HepG2 (cell line): ENCODE data around the gene OR2T8. TPM values are rescaled to one million over a fixed set of nuclear protein-coding genes. Genes with fewer than 3 reads are reported as not detected.

ENCODE experiments used
- ATAC-seq: fragments of 200-7000 bp; cut with Tn5 transposase; 3 replicates; pipeline ENCODE4 v1.9.1; 2020; ENCODE audit warnings: mild to moderate bottlenecking, moderate library complexity
- BruUV-seq: library from RNA; stranded (reverse); fragments of 400-500 nt; replicated peaks from 2 replicates; lab custom pipeline; 2021; lab: Mats Ljungman, UMichigan
- CTCF ChIA-PET: fragments of 300-600 bp; formaldehyde crosslinking; extraction: SDS; loops from one replicate; lab custom pipeline; 2021; ENCODE audit warnings: low total read pairs, inconsistent platforms, low intra/inter-chr PET ratio; lab: Yijun Ruan, JAX
- POLR2A ChIA-PET: fragments of 350-600 bp; sonication (Branson Sonifier 250); formaldehyde crosslinking; loops from one replicate; lab custom pipeline; 2020; ENCODE audit warnings: antibody characterized with exemption, inconsistent platforms; lab: Yijun Ruan, JAX
- DNase-seq: peaks from one replicate; pipeline ENCODE4 v3.0.0-alpha.2; 2015; ENCODE audit warnings: low spot score
- FAIRE-seq: peaks from 3 replicates; lab custom pipeline; 2011; peaks lifted over from hg19 to GRCh38; lab: Jason Lieb, UNC
- H2AFZ ChIP-seq: one replicate; pipeline ENCODE4 v1.6.1; 2011; ENCODE audit warnings: low read length, inconsistent platforms
- H3K27ac ChIP-seq: fragments of 300-600 bp; 3 replicates; pipeline ENCODE4 v1.8.0; 2011; ENCODE audit warnings: mixed run types, mild to moderate bottlenecking, mixed read lengths, low read length, inconsistent platforms; ENCODE audit not compliant: insufficient read depth; ENCODE audit errors: extremely low read length
- H3K27me3 ChIP-seq, 2 experiments: fragments of 200-600 bp in 1 of 2; 2 replicates in 1 of 2; 3 replicates in 1 of 2; pipeline versions ENCODE4 v1.6.0 to v1.8.0; 2011; ENCODE audit warnings: low read length in 2 of 2, mild to moderate bottlenecking in 2 of 2, moderate library complexity in 2 of 2, inconsistent platforms in 1 of 2; ENCODE audit not compliant: insufficient read depth in 2 of 2, control insufficient read depth in 1 of 2
- H3K36me3 ChIP-seq, 2 experiments: fragments of 200-600 bp in 1 of 2; replicated peaks in 1 of 2; 2 replicates in 1 of 2; 3 replicates in 1 of 2; pipeline versions ENCODE4 v1.5.1 to v1.8.0; 2011; ENCODE audit warnings: low read length in 2 of 2, inconsistent platforms in 1 of 2; ENCODE audit not compliant: insufficient read depth in 2 of 2, control insufficient read depth in 1 of 2
- H3K4me1 ChIP-seq: 2 replicates; pipeline ENCODE4 v1.5.1; 2012; ENCODE audit warnings: low read length, inconsistent platforms; ENCODE audit not compliant: insufficient read depth
- H3K4me2 ChIP-seq: 2 replicates; pipeline ENCODE4 v1.6.0; 2011; ENCODE audit warnings: low read depth, low read length, inconsistent platforms
- H3K4me3 ChIP-seq, 3 experiments: fragments of 200-600 bp in 1 of 3; sonication (generic), shearing (Covaris generic) in 1 of 3; replicated peaks in 1 of 3; 2 replicates each; pipeline ENCODE4 v1.5.1; 2011 to 2016; ENCODE audit warnings: low read length in 3 of 3, inconsistent platforms in 2 of 3, low read depth in 2 of 3, mild to moderate bottlenecking in 2 of 3, control low read depth in 1 of 3, mixed read lengths in 1 of 3; ENCODE audit not compliant: insufficient read depth in 1 of 3
- H3K79me2 ChIP-seq: one replicate; pipeline ENCODE4 v1.6.1; 2011; ENCODE audit warnings: low read length, inconsistent platforms; ENCODE audit not compliant: insufficient read depth
- H3K9ac ChIP-seq: 2 replicates; pipeline ENCODE4 v1.6.0; 2011; ENCODE audit warnings: mild to moderate bottlenecking, low read depth, low read length, inconsistent platforms; ENCODE audit not compliant: insufficient read depth
- H3K9me3 ChIP-seq: 2 replicates; pipeline ENCODE4 v1.5.1; 2012; ENCODE audit warnings: mild to moderate bottlenecking, low read length
- H4K20me1 ChIP-seq: 2 replicates; pipeline ENCODE4 v1.6.0; 2011; ENCODE audit warnings: inconsistent platforms, mild to moderate bottlenecking, low read length, moderate library complexity; ENCODE audit not compliant: insufficient read depth
- SMAD3 ChIP-seq: sonication (generic); formaldehyde crosslinking; IDR thresholded peaks from 2 replicates; pipeline ENCODE4 v1.4.0; 2020; ENCODE audit warnings: missing genetic modification reagents
- TEAD3 ChIP-seq: optimal IDR thresholded peaks from 2 replicates; pipeline ENCODE3; 2016; ENCODE audit warnings: borderline replicate concordance
- ZBTB8A ChIP-seq: sonication (generic); formaldehyde crosslinking; IDR thresholded peaks from 2 replicates; pipeline ENCODE4 v1.4.0; 2020; ENCODE audit warnings: mild to moderate bottlenecking, low read depth, missing genetic modification reagents, borderline replicate concordance
- ZEB1 ChIP-seq: IDR thresholded peaks from 2 replicates; pipeline ENCODE4 v1.6.1; 2012; ENCODE audit warnings: mild to moderate bottlenecking, low read depth, inconsistent platforms; ENCODE audit not compliant: insufficient replicate concordance
- ZNF619 ChIP-seq: sonication (generic); formaldehyde crosslinking; IDR thresholded peaks from 2 replicates; pipeline ENCODE4 v1.4.0; 2020; ENCODE audit warnings: mild to moderate bottlenecking, missing genetic modification reagents
- WGBS: methylation state at CpG from one replicate; pipeline ENCODE4 v1.1.6; 2017; ENCODE audit warnings: low lambda C conversion rate; 5-methylcytosine and 5-hydroxymethylcytosine counted together
- in situ Hi-C: cut with HindIII; loops from 2 replicates; pipeline ENCODE4 v1.10.0; 2017; ENCODE audit warnings: low pct_unique_long_range_greater_than_20kb; ENCODE audit not compliant: extremely low pct_ligation_motif_present
- intact Hi-C: fragments of 100-400 bp; cut with micrococcal nuclease; formaldehyde crosslinking; loops from one replicate; pipeline ENCODE4 v1.10.0; 2022; ENCODE audit not compliant: unreplicated experiment
- polyA plus RNA-seq, 8 experiments: library from polyadenylated mRNA; depleted of rRNA in 3 of 8; stranded (reverse) in 7 of 8; unstranded in 1 of 8; fragments of >200 nt; fragmentation: Illumina TruSeq in 4 of 8; extraction: Trizol in 4 of 8; gene quantifications; 2 replicates each; pipeline versions ENCODE4 v1.2.1 to v1.2.3, GENCODE V29; 2011 to 2016; ENCODE audit warnings: low read depth in 4 of 8, missing spikeins in 1 of 8, mixed read lengths in 1 of 8; ENCODE audit not compliant: insufficient read depth in 1 of 8
- total RNA-seq, 5 experiments: library from RNA; depleted of rRNA; stranded (reverse); fragments of >200 nt; fragmentation: Illumina TruSeq; extraction: Trizol; gene quantifications; 2 replicates each; pipeline ENCODE4 v1.2.3, GENCODE V29; 2016; ENCODE audit warnings: low read depth in 1 of 5

The OR2T8 gene
- total and polyA plus RNA-seq, 2 of the 13 experiments (the other 11 are each of a cell fraction or from before 2014, with no cell fraction given), result not detected

DNA sequence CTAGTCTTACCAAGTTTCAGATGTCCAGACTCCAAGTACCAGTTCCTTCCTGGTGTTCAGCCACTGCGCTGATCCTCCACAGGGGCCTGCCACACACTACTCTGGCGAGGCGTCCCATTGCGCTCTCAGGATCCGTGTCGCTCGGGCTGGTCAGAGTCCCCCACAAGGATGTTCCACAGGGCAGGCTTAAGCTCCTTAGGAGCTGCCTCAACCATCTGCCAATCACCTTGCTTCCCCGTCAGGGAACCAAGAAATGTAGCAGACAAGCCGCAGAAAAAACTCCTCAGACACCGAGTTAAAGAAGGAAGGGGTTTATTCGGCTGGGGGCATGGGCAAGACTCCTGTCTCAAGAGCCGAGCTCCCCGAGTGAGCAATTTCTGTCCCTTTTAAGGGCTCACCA is 14.9 kb upstream of the OR2T8 start:
- no peaks in the 10 kb centered on the region for H3K4me1 ChIP-seq
- no TSS peak for BruUV-seq
- in situ Hi-C loops, result no loop called here
- H3K79me2 ChIP-seq, result no peaks in the 10 kb centered on the region
- intact Hi-C loops, result no loop called here
- no peaks in the 10 kb centered on the region; a peak in 1 of 5 replicates for H3K27me3 ChIP-seq
- peaks cover 17% of the 10 kb centered on the region; the same call in 1 of the 2 replicates for H3K9me3 ChIP-seq
- no peak overlapping the region for H2AFZ ChIP-seq
- ChIA-PET CTCF (no interaction called here), POLR2A (no interaction called here)
- no peaks in the 10 kb centered on the region for H4K20me1 ChIP-seq
- ATAC-seq (no peak), FAIRE-seq (no peak), DNase-seq (no peak)
- H3K36me3 ChIP-seq, result no peaks in the 10 kb centered on the region
- H3K4me3 ChIP-seq, result no peak overlapping the region
- H3K27ac ChIP-seq, result no peak overlapping the region
- no peak overlapping the region for H3K9ac ChIP-seq
- H3K4me2 ChIP-seq, result no peak overlapping the region
- TF ChIP-seq SMAD3 (no peak), ZBTB8A (CRISPR knock-in tag) (no peak)
- 59% methylated on average over 10 of the region's 13 CpGs for WGBS

DNA sequence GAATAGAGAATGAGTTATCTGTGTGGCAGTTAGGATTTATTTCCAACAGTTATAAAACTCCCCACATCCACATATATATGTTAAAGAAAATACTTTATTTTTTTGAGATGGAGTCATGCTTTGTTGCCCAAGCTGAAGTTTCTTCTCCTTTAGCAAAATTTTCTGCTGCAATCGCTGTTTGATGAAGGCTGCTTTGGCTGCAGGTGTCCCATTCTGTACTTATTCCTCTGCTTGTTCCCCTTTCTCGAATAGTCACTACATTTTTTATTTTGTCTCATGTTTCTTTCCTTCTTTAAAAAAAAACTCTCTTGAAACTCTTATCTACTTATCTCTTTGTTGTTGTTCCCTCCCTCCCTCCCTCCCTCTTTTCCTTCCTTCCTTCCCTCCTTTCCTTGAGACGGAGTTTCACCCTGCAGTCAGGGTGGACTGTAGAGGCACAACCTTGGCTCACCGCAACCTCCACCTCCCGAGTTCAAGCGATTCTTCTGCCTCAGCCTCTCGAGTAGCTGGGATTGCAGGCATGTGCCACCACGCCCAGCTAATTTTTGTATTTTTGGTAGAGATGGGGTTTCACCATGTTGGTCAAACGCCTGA is 14.0 kb upstream of the OR2T8 start:
- Histone ChIP-seq H4K20me1 (no peaks in the 10 kb centered on the region), H3K4me1 (no peaks in the 10 kb centered on the region), H3K9me3 (peaks cover 25% of the 10 kb centered on the region), H2AFZ (no peak overlapping the region), H3K4me3 (no peak overlapping the region), H3K79me2 (no peaks in the 10 kb centered on the region), H3K27ac (no peak overlapping the region), H3K4me2 (no peak overlapping the region), H3K36me3 (no peaks in the 10 kb centered on the region), H3K27me3 (no peaks in the 10 kb centered on the region; a peak in 1 of 5 replicates), H3K9ac (no peak overlapping the region)
- intact Hi-C loops (no loop called here), in situ Hi-C loops (no loop called here)
- WGBS, result 26% methylated on average over 9 of the region's 9 CpGs
- DNase-seq (no peak), ATAC-seq (no peak), FAIRE-seq (no peak)
- no peak for TF ChIP-seq ZNF619 (CRISPR knock-in tag)
- no peak for TF ChIP-seq TEAD3
- no peak for TF ChIP-seq ZEB1
- CTCF ChIA-PET, result no interaction called here
- POLR2A ChIA-PET, result no interaction called here
- BruUV-seq, result no TSS peak
